Breast epithelium (tissue), 3 donors: ENCODE results near the gene UGGT1.

Source experiments
- POLR2A ChIP-seq: fragments of 450-650 bp; IDR thresholded peaks from one replicate; pipeline ENCODE4 v1.6.1; 2016; ENCODE audit warnings: antibody characterized with exemption, mild to moderate bottlenecking, moderate library complexity
- TF ChIP-seq, protein P1 (sequence below), 3 donors: fragments of 450-650 bp; IDR thresholded peaks; one replicate each; pipeline ENCODE4 v1.5.1; 2016 to 2017; ENCODE audit warnings: antibody characterized with exemption in 3 of 3, mild to moderate bottlenecking in 3 of 3, moderate library complexity in 3 of 3

DNA sequence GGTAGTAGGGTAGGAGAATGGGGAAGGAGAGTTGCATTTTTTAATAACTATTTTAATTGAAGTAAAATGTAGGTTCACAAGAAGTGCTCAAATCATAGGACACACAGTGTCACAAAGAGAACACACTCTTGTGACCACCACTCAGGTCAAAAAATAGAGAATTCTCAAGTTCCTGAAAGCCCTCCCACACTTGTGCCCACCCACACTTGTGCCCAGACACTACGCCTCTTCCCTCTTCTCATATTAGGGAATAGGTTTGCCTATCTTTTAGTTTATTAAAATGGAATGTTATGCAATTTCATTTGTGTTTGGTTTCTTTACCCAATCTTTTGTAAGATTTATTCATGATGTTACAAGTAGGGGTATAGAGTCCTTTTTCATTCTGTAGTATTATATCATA lies 67.2 kb downstream of the UGGT1 start:
- TF ChIP-seq, protein P1, sequence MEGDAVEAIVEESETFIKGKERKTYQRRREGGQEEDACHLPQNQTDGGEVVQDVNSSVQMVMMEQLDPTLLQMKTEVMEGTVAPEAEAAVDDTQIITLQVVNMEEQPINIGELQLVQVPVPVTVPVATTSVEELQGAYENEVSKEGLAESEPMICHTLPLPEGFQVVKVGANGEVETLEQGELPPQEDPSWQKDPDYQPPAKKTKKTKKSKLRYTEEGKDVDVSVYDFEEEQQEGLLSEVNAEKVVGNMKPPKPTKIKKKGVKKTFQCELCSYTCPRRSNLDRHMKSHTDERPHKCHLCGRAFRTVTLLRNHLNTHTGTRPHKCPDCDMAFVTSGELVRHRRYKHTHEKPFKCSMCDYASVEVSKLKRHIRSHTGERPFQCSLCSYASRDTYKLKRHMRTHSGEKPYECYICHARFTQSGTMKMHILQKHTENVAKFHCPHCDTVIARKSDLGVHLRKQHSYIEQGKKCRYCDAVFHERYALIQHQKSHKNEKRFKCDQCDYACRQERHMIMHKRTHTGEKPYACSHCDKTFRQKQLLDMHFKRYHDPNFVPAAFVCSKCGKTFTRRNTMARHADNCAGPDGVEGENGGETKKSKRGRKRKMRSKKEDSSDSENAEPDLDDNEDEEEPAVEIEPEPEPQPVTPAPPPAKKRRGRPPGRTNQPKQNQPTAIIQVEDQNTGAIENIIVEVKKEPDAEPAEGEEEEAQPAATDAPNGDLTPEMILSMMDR (IDR thresholded peaks at IDR 0.05) = no peak
- TF ChIP-seq POLR2A = no peak
